ENCODE results near the gene CLASP1.

DNA sequence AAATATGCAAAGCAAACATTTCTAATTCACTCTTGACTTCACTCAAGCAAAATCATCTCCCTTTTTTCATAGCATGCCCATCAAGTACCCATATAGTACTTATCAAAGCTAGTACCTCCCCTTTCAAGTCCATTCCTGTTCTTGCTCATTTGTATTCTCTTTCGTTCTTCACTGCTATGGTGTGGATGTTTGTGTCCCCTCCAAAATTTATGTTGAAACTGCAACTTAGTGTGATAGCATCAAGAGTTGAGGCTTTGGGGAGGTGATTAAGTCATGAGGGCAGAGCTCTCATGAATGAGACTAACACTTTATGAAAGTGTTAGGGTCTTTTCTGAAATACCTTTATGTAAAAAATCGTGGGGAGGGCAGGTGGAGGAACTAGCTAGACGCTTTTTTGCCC, 65.7 kb downstream of the CLASP1 start:
- TF ChIP-seq, protein P1, sequence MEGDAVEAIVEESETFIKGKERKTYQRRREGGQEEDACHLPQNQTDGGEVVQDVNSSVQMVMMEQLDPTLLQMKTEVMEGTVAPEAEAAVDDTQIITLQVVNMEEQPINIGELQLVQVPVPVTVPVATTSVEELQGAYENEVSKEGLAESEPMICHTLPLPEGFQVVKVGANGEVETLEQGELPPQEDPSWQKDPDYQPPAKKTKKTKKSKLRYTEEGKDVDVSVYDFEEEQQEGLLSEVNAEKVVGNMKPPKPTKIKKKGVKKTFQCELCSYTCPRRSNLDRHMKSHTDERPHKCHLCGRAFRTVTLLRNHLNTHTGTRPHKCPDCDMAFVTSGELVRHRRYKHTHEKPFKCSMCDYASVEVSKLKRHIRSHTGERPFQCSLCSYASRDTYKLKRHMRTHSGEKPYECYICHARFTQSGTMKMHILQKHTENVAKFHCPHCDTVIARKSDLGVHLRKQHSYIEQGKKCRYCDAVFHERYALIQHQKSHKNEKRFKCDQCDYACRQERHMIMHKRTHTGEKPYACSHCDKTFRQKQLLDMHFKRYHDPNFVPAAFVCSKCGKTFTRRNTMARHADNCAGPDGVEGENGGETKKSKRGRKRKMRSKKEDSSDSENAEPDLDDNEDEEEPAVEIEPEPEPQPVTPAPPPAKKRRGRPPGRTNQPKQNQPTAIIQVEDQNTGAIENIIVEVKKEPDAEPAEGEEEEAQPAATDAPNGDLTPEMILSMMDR (IDR thresholded peaks at IDR 0.05; ENCODE audit: extremely low read depth in 1 of 2, insufficient read depth in 1 of 2, low read depth in 1 of 2, low read length in 2 of 2), result no peak
- no peak for TF ChIP-seq POLR2A (IDR thresholded peaks at IDR 0.05; ENCODE audit: low read depth, low read length)

Measured in endothelial cell of umbilical vein (primary cell).